Fibroblast of peridontal ligament (primary cell): Measurements from ENCODE around the gene TLR9.

Source experiments
- DNase-seq: peaks from one replicate; pipeline ENCODE4 v3.0.0-alpha.2; 2010; ENCODE audit errors: extremely low read depth

Gene TLR9

DNA sequence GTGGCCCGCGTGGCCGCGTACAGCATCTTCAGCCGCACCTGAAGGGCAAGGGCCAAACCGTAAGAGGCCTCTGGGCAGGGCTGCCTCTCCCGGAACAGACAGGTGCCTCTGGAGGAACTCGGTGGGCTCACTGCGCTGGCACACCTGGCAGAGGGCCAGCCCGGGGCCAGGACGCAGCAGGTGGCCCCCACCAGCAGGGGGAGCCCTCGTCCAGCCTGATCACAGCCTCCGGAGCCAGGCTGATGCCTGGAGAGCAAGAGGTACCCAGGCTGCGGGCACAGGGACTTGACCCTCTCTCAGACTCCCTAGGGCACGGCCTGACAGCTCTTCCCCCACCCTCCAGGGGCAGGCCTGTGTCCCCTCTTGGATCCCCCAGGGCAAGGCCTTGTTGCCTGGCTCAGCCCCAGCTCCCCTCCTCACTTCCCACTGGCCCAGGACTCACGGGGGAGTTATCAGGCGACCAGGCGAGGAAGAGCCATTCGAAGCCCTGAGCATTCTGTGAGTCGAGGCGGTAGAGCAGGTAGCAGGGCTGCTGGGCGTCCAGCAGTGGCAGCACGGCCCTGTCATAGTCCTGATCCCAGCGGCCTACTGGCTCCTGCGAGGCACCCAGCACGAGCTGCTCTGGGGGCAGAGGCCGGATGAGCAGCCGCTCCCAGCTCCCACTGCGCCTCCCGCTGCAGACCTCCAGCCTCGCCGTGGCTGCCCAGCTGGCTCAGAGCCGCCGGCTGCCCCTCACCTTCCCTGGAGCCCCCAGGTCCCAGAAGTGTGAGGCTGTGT is 6.2 kb upstream of the TLR9 start:
- DNase-seq, result peak; percentile 34

DNA sequence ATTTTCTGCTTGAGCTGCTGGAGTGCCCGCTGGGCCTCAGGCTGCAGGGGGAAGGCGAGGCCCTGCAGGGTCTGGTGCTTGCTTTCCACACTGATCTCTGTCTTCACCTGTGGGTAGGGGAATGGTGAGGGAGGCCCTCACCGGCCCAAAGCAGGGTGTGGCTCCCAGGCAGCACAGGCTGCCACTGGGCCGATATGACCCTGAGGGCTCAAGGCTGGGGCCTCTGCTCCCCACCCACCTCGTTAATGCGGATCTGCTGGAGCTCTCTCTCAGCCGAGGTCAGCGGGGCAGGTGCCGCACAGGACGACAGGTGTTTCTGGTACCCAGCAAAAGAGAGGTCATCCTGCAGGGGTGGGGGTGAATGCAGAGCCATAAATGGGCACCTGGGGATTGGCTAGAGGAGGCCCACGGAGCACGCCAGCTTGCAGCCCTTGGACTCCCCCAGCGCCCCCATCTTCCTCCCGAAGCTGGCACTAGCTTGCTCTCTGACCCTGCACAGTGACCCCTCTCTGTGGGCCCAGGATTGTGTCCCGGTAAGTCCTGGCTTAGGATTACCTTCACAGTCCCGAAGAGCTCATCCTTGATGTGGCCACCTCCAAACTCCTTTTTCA is 5.5 kb upstream of the TLR9 start:
- no peak for DNase-seq

- no peak for DNase-seq
Observed at GRCh38 chr3:52230461-52230860, 5.0 kb upstream of the TLR9 start.

DNA sequence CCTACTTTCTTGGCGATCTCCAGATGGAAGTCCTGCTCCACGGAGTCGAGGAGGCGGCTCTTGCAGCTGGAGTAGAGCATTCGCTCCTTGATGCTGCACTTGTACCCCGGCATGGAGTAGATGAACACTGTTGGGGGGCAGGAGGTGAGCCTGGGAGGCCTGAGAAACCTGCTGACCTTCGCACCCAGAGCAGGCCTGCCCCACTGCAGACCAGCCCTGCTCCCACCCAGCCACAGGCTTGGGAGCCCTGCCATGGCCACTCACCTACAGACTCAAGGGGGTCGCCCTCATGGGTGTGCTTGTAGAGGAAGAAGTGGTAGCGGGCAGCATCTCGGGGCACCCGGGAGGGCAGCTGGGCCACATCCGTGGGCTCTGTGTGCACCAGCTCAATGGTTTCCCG is 4.2 kb upstream of the TLR9 start:
- DNase-seq, result no peak

- DNase-seq, result no peak
Observed at GRCh38 chr3:52228751-52229291, 3.4 kb upstream of the TLR9 start.

DNA sequence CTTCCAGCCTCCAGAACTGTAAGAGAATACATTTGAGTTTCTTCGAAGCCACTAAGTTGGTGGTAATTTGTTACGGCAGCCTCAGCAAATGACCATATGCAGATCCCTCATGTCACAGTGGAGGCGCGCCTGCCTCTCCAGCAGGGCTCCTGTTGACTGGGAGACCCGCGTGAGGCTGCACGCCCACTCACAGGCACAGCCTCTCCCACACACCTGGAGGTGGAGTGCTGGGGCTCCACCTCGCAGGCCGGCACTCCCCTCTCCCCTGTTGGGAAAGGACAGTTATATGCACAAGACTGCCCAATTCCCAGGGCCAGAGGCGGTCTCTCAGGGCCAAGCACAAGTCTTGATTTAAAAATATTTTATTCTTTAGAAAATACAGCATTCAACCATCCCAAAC is 2.8 kb upstream of the TLR9 start:
- no peak for DNase-seq

DNA sequence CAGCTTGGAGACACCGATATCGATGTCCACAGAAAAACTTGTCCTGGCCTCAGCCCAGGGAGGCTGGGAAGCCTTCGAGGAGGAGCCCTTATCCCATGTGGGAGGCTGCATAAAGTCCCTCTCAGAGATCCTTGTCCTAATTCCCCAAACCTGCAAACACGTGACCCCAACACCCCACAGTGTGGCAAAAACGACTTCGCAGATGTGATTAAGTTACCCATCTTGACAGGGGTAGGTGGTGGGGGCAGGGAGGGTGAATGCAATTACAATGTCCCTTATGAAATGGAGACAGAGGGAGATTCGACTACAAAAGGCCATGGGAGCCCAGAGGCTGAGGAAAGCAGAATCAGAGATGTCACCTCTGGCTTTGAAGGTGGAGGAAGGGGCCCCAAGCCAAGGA is 2.3 kb upstream of the TLR9 start:
- DNase-seq, result no peak

DNA sequence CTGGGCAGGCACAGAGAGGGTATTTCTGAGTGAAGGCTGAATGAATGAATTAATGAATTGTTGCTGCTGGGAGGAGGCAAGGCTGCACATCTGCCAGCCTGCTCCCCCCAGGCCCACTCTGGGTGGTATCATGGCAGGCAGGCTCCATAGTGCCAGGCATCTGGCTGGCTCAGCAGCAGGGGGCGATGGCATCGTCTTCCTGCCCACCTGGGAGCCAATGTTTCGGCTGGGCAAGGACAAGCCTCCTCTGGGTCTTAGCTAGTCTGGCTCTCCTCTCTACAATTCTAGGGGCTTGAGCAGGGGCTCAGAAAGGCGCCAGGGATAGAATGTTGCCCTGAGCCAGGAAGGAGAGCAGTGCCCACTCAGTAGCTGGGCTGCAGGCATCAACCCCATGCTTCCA is 1.7 kb upstream of the TLR9 start:
- DNase-seq, result no peak

GRCh38 chr3:52226229-52226817 is 878 bp upstream of the TLR9 start:
- no peak for DNase-seq

- DNase-seq, result no peak
Observed at GRCh38 chr3:52223449-52224408, 1.7 kb downstream of the TLR9 start.

GRCh38 chr3:52222319-52223221 is 2.9 kb downstream of the TLR9 start:
- DNase-seq, result no peak

- no peak for DNase-seq
Observed at GRCh38 chr3:52221563-52222318, 3.7 kb downstream of the TLR9 start.

DNA sequence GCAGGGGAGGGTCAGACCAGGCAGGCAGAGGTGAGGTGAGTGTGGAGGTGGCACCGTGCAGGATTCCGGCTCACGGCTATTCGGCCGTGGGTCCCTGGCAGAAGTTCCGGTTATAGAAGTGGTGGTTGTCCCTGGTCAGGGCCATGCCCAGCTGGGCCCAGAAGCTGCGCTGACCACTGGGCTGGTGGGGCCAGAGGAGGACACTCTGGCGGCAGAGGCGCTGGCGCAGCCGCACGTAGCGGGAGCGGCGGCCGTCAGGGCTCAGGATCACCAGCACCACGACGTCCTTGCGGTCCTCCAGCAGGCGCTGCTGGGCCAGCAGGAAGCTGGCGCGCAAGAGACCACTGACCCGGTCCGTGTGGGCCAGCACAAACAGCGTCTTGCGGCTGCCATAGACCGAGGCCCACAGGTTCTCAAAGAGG is 4.3 kb downstream of the TLR9 start:
- DNase-seq, result no peak

DNA sequence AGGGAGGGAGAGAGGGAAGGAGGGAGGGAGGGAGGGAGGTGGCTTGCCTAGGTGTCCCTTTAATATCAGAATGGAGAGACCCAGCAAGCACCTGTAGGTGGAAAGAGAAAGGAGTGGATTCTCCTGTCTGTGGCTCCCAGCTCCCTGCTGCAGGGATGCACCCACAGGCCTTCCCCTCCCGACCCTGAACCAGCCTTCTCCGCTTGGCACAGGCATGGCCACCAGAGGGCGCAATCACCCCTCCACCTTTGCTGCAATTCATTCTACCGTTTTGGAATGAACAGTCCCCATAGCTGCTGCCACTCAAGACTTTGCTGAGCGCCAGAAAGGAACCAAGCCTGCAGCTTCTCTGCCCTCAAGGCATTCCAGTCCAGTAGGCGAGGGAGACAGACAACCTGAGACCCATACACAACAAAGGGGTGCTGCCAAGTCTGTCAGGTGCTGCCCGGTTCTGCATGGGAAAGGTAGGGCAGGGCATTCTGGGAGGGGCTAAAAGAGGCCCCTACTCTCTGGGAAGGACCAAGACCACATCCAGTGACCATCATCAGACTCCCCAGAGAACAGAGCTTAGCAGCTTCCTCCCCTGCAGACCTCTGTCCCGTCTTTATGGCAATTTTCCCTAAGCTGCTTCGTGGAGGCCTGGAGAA is 4.9 kb downstream of the TLR9 start:
- DNase-seq, result peak; percentile 72

- DNase-seq, result no peak
Observed at GRCh38 chr3:52218937-52219650, 6.4 kb downstream of the TLR9 start.

DNA sequence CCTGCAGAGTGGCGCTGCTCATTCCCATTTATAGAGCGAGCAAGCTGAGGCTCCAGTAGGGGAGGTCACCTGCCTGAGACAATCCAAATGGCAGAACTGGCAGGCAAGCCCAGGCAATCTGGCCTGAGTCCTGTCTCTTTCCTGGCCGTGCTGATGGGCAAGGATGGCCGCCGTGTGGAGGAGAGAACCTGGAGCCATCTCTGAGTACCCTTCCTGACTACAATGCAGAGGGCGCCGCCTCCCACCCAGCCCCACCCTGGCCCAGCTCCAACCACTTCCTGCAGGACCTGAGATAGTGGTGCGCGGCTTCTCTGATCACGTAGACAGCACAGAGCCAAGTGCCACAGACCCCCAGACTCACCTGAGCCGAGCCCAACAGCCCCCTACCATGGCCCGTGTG is 7.0 kb downstream of the TLR9 start:
- no peak for DNase-seq

GRCh38 chr3:52218026-52218425 is 7.4 kb downstream of the TLR9 start:
- no peak for DNase-seq

- no peak for DNase-seq
Observed at GRCh38 chr3:52217409-52217805, 8.0 kb downstream of the TLR9 start.
